ENCODE results near the gene SRM.
A peak's percentile ranks its signal among the peaks of the same experiment; 100 is the strongest.
"Not testable (repeated sequence)": the region's sequence is repeated elsewhere in the genome, so short reads cannot be mapped to it uniquely, and the experiment has no call there.

SRM gene

DNA sequence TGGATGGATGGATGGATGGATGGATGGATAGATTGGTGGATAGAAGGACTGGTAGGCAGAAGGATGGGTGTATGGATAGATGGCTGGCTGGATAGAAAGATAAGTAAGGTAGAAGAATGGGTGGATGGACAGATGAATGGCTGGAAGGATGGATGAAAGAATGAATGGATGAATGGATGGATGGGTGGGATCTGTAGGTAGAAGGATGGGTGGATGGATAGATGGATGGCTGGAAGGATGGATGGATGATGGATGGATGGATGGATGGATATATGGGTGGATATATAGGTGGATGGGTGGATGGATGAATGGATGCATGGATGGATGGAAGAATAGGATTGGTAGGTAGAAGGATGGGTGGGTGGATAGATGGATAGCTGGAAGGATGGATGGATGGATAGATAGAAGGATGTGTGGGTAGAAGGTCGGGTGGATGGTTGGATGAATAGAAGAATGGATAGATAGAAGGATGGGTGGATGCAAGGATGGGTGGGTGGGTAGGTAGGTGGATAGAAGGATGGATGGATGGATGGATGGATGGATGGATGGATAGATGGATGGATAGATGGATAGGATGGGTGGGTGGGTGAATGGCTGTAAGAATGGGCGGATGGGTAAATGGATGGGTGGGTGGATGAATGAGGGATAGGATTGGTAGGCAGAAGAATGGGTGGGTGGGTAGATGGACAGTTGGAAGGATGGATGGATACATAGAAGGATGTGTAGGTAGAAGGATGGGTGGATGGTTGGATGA lies 20.3 kb downstream of the SRM start:
- H3K27ac ChIP-seq = no peak overlapping the region

DNA sequence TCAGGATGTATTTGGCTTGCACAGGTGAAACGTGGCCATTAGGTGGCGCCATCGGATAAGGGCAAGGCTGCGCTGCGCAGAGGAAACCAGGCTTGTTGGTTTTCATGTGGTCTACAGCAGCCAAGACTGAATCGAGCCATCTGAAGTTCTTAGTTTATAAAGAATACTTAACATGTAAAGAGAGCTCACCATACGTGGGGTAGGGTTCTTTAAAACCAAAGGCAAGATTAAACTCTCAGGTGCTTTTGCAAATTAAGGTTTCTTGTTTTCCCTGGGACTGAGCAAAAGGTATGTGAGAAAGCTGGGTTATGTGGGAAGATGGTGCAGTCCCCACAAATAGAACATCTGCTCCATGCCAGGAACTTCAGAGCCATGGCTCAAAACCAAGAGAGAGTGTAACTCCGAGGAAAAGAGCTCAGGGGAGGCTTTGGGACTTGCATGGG lies 22.1 kb downstream of the SRM start:
- H3K4me1 ChIP-seq (ENCODE audit: control insufficient read depth in 1 of 2, insufficient read depth in 1 of 2, low read depth in 1 of 2, low read length in 1 of 2) = no peaks in the 10 kb centered on the region
- no peaks in the 10 kb centered on the region for H3K9me3 ChIP-seq
- H3K4me3 ChIP-seq (ENCODE audit: low read depth in 1 of 2, low read length in 1 of 2) = no peak overlapping the region
- H3K27me3 ChIP-seq = no peaks in the 10 kb centered on the region
- no peak overlapping the region for H3K27ac ChIP-seq
- H3K36me3 ChIP-seq = no peaks in the 10 kb centered on the region
- TF ChIP-seq, protein P1, sequence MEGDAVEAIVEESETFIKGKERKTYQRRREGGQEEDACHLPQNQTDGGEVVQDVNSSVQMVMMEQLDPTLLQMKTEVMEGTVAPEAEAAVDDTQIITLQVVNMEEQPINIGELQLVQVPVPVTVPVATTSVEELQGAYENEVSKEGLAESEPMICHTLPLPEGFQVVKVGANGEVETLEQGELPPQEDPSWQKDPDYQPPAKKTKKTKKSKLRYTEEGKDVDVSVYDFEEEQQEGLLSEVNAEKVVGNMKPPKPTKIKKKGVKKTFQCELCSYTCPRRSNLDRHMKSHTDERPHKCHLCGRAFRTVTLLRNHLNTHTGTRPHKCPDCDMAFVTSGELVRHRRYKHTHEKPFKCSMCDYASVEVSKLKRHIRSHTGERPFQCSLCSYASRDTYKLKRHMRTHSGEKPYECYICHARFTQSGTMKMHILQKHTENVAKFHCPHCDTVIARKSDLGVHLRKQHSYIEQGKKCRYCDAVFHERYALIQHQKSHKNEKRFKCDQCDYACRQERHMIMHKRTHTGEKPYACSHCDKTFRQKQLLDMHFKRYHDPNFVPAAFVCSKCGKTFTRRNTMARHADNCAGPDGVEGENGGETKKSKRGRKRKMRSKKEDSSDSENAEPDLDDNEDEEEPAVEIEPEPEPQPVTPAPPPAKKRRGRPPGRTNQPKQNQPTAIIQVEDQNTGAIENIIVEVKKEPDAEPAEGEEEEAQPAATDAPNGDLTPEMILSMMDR (IDR thresholded peaks at IDR 0.05) = peak; percentile 91

More for the DNA sequence above, 20.3 kb downstream of the SRM start:
- TF ChIP-seq, protein P1 (IDR thresholded peaks at IDR 0.05) = no peak
- Histone ChIP-seq H3K4me1 (ENCODE audit: control insufficient read depth in 1 of 2, insufficient read depth in 1 of 2, low read depth in 1 of 2, low read length in 1 of 2) (no peaks in the 10 kb centered on the region), H3K4me3 (ENCODE audit: low read depth in 1 of 2, low read length in 1 of 2) (no peak overlapping the region), H3K9me3 (no peaks in the 10 kb centered on the region), H3K36me3 (no peaks in the 10 kb centered on the region), H3K27me3 (no peaks in the 10 kb centered on the region)

DNA sequence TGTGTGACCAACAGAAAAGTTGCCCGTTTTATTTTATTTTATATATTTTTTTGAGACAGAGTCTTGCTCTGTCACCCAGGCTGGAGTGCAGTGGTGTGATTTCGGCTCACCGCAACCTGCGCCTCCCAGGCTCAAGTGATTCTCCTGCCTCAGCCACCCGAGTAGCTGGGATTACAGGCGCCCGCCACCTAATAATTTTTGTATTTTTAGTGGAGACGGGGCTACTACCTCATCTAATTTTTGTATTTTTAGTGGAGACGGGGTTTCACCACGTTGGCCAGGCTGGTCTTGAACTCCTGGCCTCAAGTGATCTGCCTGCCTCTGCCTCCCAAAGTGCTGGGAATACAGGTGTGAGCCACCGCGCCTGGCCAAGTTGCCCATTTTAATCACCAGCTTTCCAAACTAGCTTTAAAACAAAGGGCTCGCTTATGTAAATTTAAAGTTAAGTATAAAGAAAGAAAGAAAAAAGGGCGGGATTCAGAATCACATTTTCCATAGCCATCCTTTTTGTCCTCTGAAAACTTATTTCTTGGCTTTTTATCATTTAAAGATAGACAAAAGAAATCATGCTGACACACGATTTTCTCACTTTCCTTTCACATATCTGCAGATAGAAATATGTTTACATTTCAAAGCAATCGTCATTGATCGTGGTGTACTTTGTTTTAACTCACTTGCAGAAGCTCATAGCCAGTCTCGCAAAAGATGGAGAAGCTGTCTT lies 22.6 kb downstream of the SRM start:
- H3K36me3 ChIP-seq; H3K27me3 ChIP-seq; H3K9me3 ChIP-seq; H3K27ac ChIP-seq; H3K4me3 ChIP-seq (ENCODE audit: low read depth in 1 of 2, low read length in 1 of 2); H3K4me1 ChIP-seq (ENCODE audit: control insufficient read depth in 1 of 2, insufficient read depth in 1 of 2, low read depth in 1 of 2, low read length in 1 of 2): not testable (repeated sequence)

DNA sequence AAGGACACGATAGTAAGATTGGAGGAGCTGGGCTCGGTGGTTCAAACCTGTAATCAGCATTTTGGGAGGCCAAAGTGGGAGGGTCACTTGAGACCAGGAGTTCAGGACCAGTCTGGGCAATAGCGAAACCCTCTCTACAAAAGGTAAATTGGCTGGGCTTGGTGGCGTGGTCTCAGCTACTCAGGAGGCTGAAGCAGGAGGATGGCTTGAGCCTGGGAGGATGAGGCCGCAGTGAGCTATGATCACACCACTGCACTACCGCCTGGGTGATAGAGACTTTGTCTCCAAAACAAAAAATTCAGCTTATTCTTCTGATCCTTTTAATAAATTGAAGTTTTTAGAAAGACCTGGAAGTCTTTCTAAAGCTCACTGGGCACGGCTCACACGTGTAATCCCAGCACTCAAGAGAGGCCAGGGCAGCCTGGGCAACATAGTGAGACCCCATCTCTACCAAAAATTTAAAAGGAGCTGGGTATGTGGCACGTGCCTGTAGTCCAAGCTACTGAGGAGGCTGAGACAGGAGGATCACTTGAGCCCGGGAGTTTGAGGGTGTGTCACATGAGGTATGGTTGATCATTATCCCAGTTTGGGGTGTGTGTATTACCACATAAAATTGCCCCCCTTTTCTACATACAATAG lies 28.1 kb downstream of the SRM start:
- no peaks in the 10 kb centered on the region for H3K9me3 ChIP-seq
- TF ChIP-seq, protein P1 (IDR thresholded peaks at IDR 0.05) = no peak
- no peaks in the 10 kb centered on the region for H3K27me3 ChIP-seq
- H3K4me1 ChIP-seq (ENCODE audit: control insufficient read depth in 1 of 2, insufficient read depth in 1 of 2, low read depth in 1 of 2, low read length in 1 of 2) = no peaks in the 10 kb centered on the region
- H3K4me3 ChIP-seq (ENCODE audit: low read depth in 1 of 2, low read length in 1 of 2) = no peak overlapping the region
- no peak overlapping the region for H3K27ac ChIP-seq
- H3K36me3 ChIP-seq = peaks cover 29% of the 10 kb centered on the region

DNA sequence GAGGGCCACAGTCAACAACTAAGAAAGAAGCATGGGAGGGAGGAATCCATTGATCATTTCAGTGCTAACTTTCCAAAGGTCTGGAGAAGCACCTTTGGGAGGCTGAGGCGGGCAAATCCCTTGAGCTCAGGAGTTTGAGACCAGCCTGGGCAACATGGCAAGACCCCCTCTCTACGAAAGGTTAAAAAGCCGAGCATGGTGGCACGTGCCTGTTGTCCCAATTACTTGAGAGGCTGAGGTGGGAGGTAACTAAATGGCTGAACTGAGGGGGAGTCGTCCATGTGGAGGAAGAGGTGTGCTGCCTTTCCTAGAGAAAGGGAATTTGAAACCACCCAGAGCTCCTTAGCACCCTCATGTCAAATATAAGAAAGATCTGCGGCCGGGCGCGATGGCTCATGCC lies 29.0 kb downstream of the SRM start:
- H3K27ac ChIP-seq = no peak overlapping the region
- no peaks in the 10 kb centered on the region for H3K4me1 ChIP-seq (ENCODE audit: control insufficient read depth in 1 of 2, insufficient read depth in 1 of 2, low read depth in 1 of 2, low read length in 1 of 2)
- TF ChIP-seq, protein P1 (IDR thresholded peaks at IDR 0.05) = no peak
- no peak overlapping the region for H3K4me3 ChIP-seq (ENCODE audit: low read depth in 1 of 2, low read length in 1 of 2)
- peaks cover 38% of the 10 kb centered on the region for H3K36me3 ChIP-seq
- H3K9me3 ChIP-seq = no peaks in the 10 kb centered on the region
- no peaks in the 10 kb centered on the region for H3K27me3 ChIP-seq

DNA sequence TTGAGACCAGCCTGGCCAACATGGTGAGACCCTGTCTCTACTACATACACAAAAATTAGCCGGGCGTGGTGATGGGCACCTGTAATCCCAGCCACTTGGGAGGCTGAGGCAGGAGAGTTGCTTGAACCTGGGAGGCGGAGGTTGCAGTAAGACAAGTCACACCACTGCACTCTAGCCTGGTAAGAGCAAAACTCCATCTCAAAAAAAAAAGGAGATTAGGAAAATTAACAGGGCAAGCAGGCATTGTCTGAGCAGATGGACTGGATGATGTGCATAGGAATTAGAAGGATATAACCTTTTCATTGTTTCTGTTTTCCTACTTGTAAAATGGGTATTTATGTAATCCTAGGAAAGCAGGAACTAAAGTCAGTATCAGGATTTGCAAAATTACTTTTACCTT lies 31.8 kb downstream of the SRM start:
- Histone ChIP-seq H3K4me1 (ENCODE audit: control insufficient read depth in 1 of 2, insufficient read depth in 1 of 2, low read depth in 1 of 2, low read length in 1 of 2) (no peaks in the 10 kb centered on the region), H3K27ac (no peak overlapping the region), H3K9me3 (no peaks in the 10 kb centered on the region), H3K27me3 (no peaks in the 10 kb centered on the region), H3K36me3 (peaks cover 66% of the 10 kb centered on the region), H3K4me3 (ENCODE audit: low read depth in 1 of 2, low read length in 1 of 2) (no peak overlapping the region)
- TF ChIP-seq, protein P1 (IDR thresholded peaks at IDR 0.05) = no peak
